A549 (cell line): ENCODE data around the gene ADAMTS2. TPM values are rescaled to one million over a fixed set of nuclear protein-coding genes. Genes with fewer than 3 reads are reported as not detected.

Experiments
- ATAC-seq, 2 experiments: fragments of 200-7000 bp in 1 of 2; fragments of >200 bp in 1 of 2; cut with Nextera tagmentation in 1 of 2; cut with Tn5 transposase in 1 of 2; 3 replicates each; pipeline versions ENCODE4 v1.8.0 to v1.9.1; 2018 to 2020; ENCODE audit warnings: mild to moderate bottlenecking in 1 of 2, moderate library complexity in 1 of 2
- CTCF ChIA-PET: fragments of 300-600 bp; sonication (Branson Sonifier 250); formaldehyde crosslinking; extraction: SDS; loops from one replicate; lab custom pipeline; 2021; ENCODE audit warnings: antibody characterized with exemption, inconsistent platforms; lab: Yijun Ruan, JAX
- POLR2A ChIA-PET: fragments of 350-600 bp; formaldehyde crosslinking; extraction: SDS; loops from one replicate; lab custom pipeline; 2021; ENCODE audit warnings: antibody characterized with exemption, inconsistent platforms; lab: Yijun Ruan, JAX
- DNase-seq, 2 experiments: peaks; one replicate each; pipeline versions ENCODE4 v3.0.0 to v3.0.0-alpha.2; 2011 to 2016; ENCODE audit warnings: low read depth in 1 of 2, low spot score in 1 of 2
- FAIRE-seq: peaks from 2 replicates; lab custom pipeline; 2011; peaks lifted over from hg19 to GRCh38; lab: Jason Lieb, UNC
- H3K27ac ChIP-seq, 2 experiments: fragments of >200 bp; sonication (Bioruptor Twin); formaldehyde crosslinking; 3 replicates each; pipeline ENCODE4 v1.5.1; 2016 to 2017
- H3K4me1 ChIP-seq: fragments of >200 bp; sonication (Bioruptor Twin); formaldehyde crosslinking; 3 replicates; pipeline ENCODE4 v1.6.1; 2016
- H3K4me2 ChIP-seq: fragments of >200 bp; sonication (Bioruptor Twin); formaldehyde crosslinking; 3 replicates; pipeline ENCODE4 v1.6.1; 2016
- H3K4me3 ChIP-seq: fragments of >200 bp; sonication (Bioruptor Twin); formaldehyde crosslinking; 3 replicates; pipeline ENCODE4 v1.5.1; 2016
- H3K9me3 ChIP-seq: fragments of >200 bp; sonication (Bioruptor Twin); formaldehyde crosslinking; 3 replicates; pipeline ENCODE4 v1.6.1; 2016
- CBX2 ChIP-seq: fragments of 200-600 bp; sonication (generic); IDR thresholded peaks from 2 replicates; pipeline ENCODE4 v1.6.1; 2016; ENCODE audit warnings: low read depth, mild to moderate bottlenecking, borderline replicate concordance
- E2F6 ChIP-seq: IDR thresholded peaks from 2 replicates; pipeline ENCODE4 v1.6.1; 2012; ENCODE audit warnings: low read depth, borderline replicate concordance
- ELK1 ChIP-seq: fragments of 150-350 bp; IDR thresholded peaks from 2 replicates; pipeline ENCODE4 v1.6.1; 2014; ENCODE audit warnings: low read depth, mild to moderate bottlenecking, low read length
- ESRRA ChIP-seq: fragments of 150-350 bp; IDR thresholded peaks from 2 replicates; pipeline ENCODE4 v1.6.1; 2014; ENCODE audit warnings: mild to moderate bottlenecking, low read length, borderline replicate concordance
- FOSL2 ChIP-seq, 2 experiments: fragments of 450-650 bp in 1 of 2; fragments of >200 bp in 1 of 2; sonication (Bioruptor Twin) in 1 of 2; formaldehyde crosslinking; IDR thresholded peaks; 2 replicates each; pipeline versions ENCODE4 v1.5.0 to v1.6.1; 2016 to 2020; ENCODE audit warnings: mild to moderate bottlenecking in 1 of 2, moderate library complexity in 1 of 2
- HOXA7 ChIP-seq: fragments of 250-450 bp; sonication (Bioruptor Pico); IDR thresholded peaks from 2 replicates; pipeline ENCODE4 v1.5.0; 2020; ENCODE audit warnings: mild to moderate bottlenecking, moderate library complexity
- HOXB13 ChIP-seq: fragments of 250-450 bp; sonication (Bioruptor Pico); IDR thresholded peaks from 2 replicates; pipeline ENCODE4 v1.5.0; 2020; ENCODE audit warnings: low read depth, mild to moderate bottlenecking, moderate library complexity
- KDM1A ChIP-seq: fragments of 200-600 bp; sonication (generic); IDR thresholded peaks from 2 replicates; pipeline ENCODE4 v1.6.1; 2016; ENCODE audit warnings: low read depth, mild to moderate bottlenecking
- KDM5A ChIP-seq: fragments of 200-600 bp; sonication (generic); IDR thresholded peaks from 2 replicates; pipeline ENCODE4 v1.6.1; 2016; ENCODE audit warnings: antibody characterized with exemption, mild to moderate bottlenecking
- MAFK ChIP-seq: fragments of 450-650 bp; IDR thresholded peaks from 2 replicates; pipeline ENCODE4 v1.6.1; 2014; ENCODE audit not compliant: partially characterized antibody
- NFE2L2 ChIP-seq: fragments of 150-350 bp; conservative IDR thresholded peaks from 2 replicates; pipeline ENCODE4 v1.6.1; 2014; ENCODE audit warnings: low read length
- NPAS2 ChIP-seq: fragments of 250-450 bp; sonication (Bioruptor Pico); IDR thresholded peaks from 2 replicates; pipeline ENCODE4 v1.8.0; 2022; ENCODE audit warnings: mild to moderate bottlenecking, moderate library complexity, borderline replicate concordance
- POLR2A ChIP-seq: IDR thresholded peaks from 2 replicates; pipeline ENCODE4 v1.6.1; 2012; ENCODE audit warnings: mild to moderate bottlenecking, low read length
- RAD21 ChIP-seq, 2 experiments: fragments of >200 bp in 1 of 2; sonication (Bioruptor Twin) in 1 of 2; formaldehyde crosslinking in 1 of 2; IDR thresholded peaks in 1 of 2; conservative IDR thresholded peaks in 1 of 2; 2 replicates in 1 of 2; 3 replicates in 1 of 2; pipeline ENCODE4 v1.6.1; 2012 to 2018; ENCODE audit warnings: inconsistent platforms in 1 of 2
- RARB ChIP-seq: fragments of 250-450 bp; sonication (Bioruptor Pico); IDR thresholded peaks from 2 replicates; pipeline ENCODE4 v1.8.0; 2021; ENCODE audit warnings: mild to moderate bottlenecking, moderate library complexity
- RNF2 ChIP-seq: fragments of 200-600 bp; sonication (generic); IDR thresholded peaks from 2 replicates; pipeline ENCODE4 v1.6.1; 2016; ENCODE audit warnings: low read depth, mild to moderate bottlenecking, antibody characterized with exemption, moderate library complexity, borderline replicate concordance
- SMC3 ChIP-seq: fragments of >200 bp; sonication (Bioruptor Twin); formaldehyde crosslinking; IDR thresholded peaks from 3 replicates; pipeline ENCODE4 v1.6.1; 2018; ENCODE audit warnings: inconsistent platforms
- TFCP2L1 ChIP-seq: fragments of 250-450 bp; sonication (Bioruptor Pico); IDR thresholded peaks from 2 replicates; pipeline ENCODE4 v1.5.0; 2021; ENCODE audit warnings: mild to moderate bottlenecking
- ZC3H11A ChIP-seq: fragments of 450-650 bp; IDR thresholded peaks from 2 replicates; pipeline ENCODE4 v1.6.1; 2014; ENCODE audit warnings: antibody characterized with exemption, mild to moderate bottlenecking
- ZNF302 ChIP-seq: fragments of 250-450 bp; sonication (Bioruptor Pico); IDR thresholded peaks from 2 replicates; pipeline ENCODE4 v1.9.0; 2021; ENCODE audit warnings: inconsistent platforms, mild to moderate bottlenecking, moderate library complexity
- ZSCAN20 ChIP-seq: fragments of 250-450 bp; sonication (Bioruptor Pico); IDR thresholded peaks from 2 replicates; pipeline ENCODE4 v1.8.0; 2022; ENCODE audit warnings: mild to moderate bottlenecking, moderate library complexity
- WGBS: methylation state at CpG from one replicate; pipeline ENCODE4 v1.1.6; 2017; ENCODE audit errors: missing lambda C conversion rate; 5-methylcytosine and 5-hydroxymethylcytosine counted together
- polyA plus RNA-seq, 4 experiments: library from polyadenylated mRNA; depleted of rRNA in 3 of 4; stranded (reverse); fragments of >200 nt; fragmentation: RNase III in 1 of 4; extraction: RNeasy Plus Mini Kit Qiagen cat#74134 plus additional on column Dnase treatment in 1 of 4; gene quantifications; 2 replicates in 3 of 4; 3 replicates in 1 of 4; pipeline ENCODE4 v1.2.3, GENCODE V29; 2011 to 2017
- TF ChIP-seq, protein P1 (sequence below): IDR thresholded peaks from 2 replicates; pipeline ENCODE4 v1.6.1; 2012
- TF ChIP-seq, protein P2 (sequence below): fragments of 250-450 bp; sonication (Bioruptor Pico); IDR thresholded peaks from 2 replicates; pipeline ENCODE4 v1.5.0; 2020; ENCODE audit warnings: low read depth, mild to moderate bottlenecking, moderate library complexity
- TF ChIP-seq, protein P3 (sequence below): fragments of >200 bp; sonication (Bioruptor Twin); formaldehyde crosslinking; IDR thresholded peaks from 2 replicates; pipeline ENCODE4 v1.6.1; 2016

The ADAMTS2 gene
- polyA plus RNA-seq, 2 of the 4 experiments (the other 2 are of a cell fraction) = not detected

- TF ChIP-seq ELK1 (no peak), HOXA7 (CRISPR knock-in tag) (no peak), POLR2A (no peak), NFE2L2 (no peak), ZC3H11A (no peak), MAFK (no peak)
Measured at GRCh38 chr5:179378116-179378440, 32.8 kb upstream of the ADAMTS2 start (continued).

DNA sequence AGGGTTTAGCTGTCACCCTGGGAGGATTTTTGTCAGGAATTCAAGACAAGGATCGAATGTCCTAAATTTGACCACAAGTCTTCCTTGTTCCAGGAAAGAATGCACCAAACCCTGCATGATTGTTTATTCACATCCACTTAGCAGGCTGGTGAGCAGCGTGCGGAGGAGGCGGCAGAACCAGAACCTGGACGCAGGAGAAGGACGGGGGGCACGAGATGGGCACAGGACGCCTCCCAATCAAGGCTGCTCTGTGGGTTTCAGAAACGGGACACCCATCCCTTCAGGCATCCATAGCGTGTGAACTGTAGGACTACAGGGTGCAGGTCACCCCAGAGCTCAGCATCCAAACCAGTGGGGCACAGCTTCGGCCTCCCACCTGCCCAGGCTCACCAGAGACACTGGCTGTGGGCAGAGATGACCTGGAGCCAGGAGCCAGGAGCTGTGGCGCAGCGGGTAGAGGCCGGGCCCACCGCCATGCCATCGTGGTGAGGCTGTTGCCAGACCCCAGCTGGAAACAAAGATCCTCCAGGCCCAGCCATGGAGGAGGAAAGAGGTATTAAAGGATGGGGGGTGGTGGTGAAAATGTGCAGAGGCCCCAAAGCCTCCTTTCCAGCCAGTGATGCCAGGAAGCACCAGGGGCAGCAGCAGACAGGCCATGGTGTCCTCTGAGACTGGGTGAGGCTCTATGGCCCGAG lies 32.3 kb upstream of the ADAMTS2 start:
- no peaks in the 10 kb centered on the region for H3K4me1 ChIP-seq
- ChIA-PET CTCF (no interaction called here), POLR2A (no interaction called here)
- no peak overlapping the region for H3K4me2 ChIP-seq
- no peaks in the 10 kb centered on the region for H3K9me3 ChIP-seq
- H3K27ac ChIP-seq = no peak overlapping the region
- ATAC-seq (no peak), DNase-seq (no peak), FAIRE-seq (no peak)
- H3K4me3 ChIP-seq = no peak overlapping the region
- TF ChIP-seq TFCP2L1 (CRISPR knock-in tag) (no peak), HOXB13 (no peak), CBX2 (no peak), ZSCAN20 (CRISPR knock-in tag) (no peak), HOXA7 (CRISPR knock-in tag) (no peak), KDM5A (no peak), FOSL2 (IDR thresholded peaks at IDR 0.05) (no peak), FOSL2 (CRISPR knock-in tag; IDR thresholded peaks at IDR 0.05) (no peak), RAD21 (conservative IDR thresholded peaks at IDR 0.05 in 1 of 2, IDR thresholded peaks at IDR 0.05 in 1 of 2) (no peak), E2F6 (no peak), KDM1A (no peak), SMC3 (no peak), ZNF302 (CRISPR knock-in tag) (no peak), ESRRA (no peak), RNF2 (no peak), ZC3H11A (no peak), RARB (CRISPR knock-in tag) (no peak), NPAS2 (no peak)
- TF ChIP-seq, protein P1, sequence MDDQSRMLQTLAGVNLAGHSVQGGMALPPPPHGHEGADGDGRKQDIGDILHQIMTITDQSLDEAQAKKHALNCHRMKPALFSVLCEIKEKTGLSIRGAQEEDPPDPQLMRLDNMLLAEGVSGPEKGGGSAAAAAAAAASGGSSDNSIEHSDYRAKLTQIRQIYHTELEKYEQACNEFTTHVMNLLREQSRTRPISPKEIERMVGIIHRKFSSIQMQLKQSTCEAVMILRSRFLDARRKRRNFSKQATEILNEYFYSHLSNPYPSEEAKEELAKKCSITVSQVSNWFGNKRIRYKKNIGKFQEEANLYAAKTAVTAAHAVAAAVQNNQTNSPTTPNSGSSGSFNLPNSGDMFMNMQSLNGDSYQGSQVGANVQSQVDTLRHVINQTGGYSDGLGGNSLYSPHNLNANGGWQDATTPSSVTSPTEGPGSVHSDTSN = no peak
- TF ChIP-seq, protein P2, sequence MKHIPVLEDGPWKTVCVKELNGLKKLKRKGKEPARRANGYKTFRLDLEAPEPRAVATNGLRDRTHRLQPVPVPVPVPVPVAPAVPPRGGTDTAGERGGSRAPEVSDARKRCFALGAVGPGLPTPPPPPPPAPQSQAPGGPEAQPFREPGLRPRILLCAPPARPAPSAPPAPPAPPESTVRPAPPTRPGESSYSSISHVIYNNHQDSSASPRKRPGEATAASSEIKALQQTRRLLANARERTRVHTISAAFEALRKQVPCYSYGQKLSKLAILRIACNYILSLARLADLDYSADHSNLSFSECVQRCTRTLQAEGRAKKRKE (CRISPR knock-in tag) = no peak
- TF ChIP-seq, protein P3, sequence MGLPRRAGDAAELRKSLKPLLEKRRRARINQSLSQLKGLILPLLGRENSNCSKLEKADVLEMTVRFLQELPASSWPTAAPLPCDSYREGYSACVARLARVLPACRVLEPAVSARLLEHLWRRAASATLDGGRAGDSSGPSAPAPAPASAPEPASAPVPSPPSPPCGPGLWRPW = no peak
- 24% methylated on average over 16 of the region's 17 CpGs for WGBS
